GM18502 (cell line): Measurements from ENCODE around the gene CBLL2.
A peak's percentile ranks its signal among the peaks of the same experiment; 100 is the strongest.
"Not testable (repeated sequence)": the region's sequence is repeated elsewhere in the genome, so short reads cannot be mapped to it uniquely, and the experiment has no call there.

Experiments
- ATAC-seq: cut with Tn5 transposase; IDR thresholded peaks from one replicate; pipeline ENCODE4 v1.9.1; 2021; ENCODE audit warnings: mild to moderate bottlenecking; ENCODE audit not compliant: unreplicated experiment, poor library complexity

CBLL2 gene

GRCh38 chrX:22272613-22273012, at the start of gene CBLL2:
Gene CBLL2 (plus strand): TSS chrX:22272913. CDS start chrX:22272992, 79 bp downstream.
- no peak for ATAC-seq

DNA sequence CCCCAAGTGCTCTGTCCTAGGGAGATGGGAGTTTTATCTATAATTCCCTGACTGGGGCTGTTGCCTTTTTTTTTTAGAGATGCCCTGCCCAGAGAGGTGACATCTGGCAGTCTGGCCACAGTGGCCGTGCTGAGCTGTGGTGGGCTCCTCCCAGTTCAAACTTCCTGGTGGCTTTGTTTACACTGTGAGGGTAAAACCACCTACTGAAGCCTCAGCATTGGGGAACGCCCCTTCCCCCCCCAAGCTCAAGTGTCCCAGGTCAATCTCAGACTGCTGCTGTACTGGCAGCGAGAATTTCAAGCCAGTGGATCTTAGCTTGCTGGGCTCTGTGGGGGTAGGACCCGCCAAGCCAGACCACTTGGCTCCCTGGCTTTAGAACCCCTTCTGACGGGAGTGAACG, 38.3 kb upstream of the CBLL2 start:
- ATAC-seq = no peak

GRCh38 chrX:22237479-22237878, 35.2 kb upstream of the CBLL2 start:
- no peak for ATAC-seq

DNA sequence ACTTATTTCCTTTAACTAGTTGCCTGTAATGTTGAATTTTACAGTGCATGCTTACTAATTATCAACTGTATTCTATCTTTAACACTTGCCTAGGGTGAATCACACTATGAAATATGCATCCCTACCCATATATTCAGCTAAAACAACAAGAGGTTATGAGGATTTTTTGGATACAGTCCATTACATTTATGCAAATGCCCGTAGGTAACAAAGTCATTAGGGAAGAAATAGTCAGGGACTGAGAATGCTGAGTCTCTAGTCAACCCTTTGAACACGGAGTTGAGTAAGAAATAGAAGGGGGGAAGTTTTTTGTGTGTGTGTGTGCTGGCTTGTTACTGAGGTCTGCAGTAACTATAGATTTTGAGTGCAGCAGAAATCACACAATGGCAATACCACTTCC, 26.1 kb upstream of the CBLL2 start:
- no peak for ATAC-seq

- no peak for ATAC-seq
Measured at GRCh38 chrX:22247169-22247568, 25.5 kb upstream of the CBLL2 start.

- ATAC-seq = no peak
Measured at GRCh38 chrX:22248401-22248800, 24.3 kb upstream of the CBLL2 start.

DNA sequence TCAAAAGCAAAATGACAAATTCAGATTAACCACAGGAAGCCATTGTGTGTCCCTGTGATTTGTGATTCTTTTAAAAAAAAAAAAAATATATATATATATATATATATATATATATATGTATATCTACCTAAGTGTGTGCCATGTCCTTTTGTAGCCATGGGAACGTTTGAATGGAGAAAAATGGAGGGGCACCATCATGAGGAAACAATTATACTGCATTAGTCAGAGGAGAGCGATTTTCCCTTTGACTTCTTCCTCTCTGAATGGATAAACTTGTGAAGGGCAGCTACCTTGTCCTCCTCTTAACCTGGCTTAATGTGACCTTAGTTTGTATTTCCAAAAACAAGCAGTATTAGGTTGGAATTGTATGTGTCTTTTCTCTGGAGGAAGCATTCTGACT, 23.3 kb upstream of the CBLL2 start:
- ATAC-seq = no peak

DNA sequence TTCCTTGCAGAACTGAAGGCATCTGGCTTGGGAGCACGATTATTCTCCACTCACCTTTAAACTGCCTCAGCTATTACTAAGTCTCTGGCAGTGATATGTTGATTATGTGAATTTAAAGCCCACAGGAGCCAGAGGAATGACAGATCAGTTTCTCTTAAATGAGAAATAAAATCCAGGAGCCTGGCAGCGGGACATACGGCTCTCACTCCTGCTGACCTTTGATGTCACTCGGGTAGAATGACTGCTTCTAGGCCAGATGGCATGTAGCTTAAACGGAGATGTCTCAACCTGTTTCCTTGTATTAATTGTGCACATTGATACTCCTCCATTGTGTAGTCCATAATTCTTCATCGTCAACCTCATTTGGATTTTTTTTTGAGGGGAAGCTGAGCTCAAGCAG, 4.0 kb upstream of the CBLL2 start:
- no peak for ATAC-seq

DNA sequence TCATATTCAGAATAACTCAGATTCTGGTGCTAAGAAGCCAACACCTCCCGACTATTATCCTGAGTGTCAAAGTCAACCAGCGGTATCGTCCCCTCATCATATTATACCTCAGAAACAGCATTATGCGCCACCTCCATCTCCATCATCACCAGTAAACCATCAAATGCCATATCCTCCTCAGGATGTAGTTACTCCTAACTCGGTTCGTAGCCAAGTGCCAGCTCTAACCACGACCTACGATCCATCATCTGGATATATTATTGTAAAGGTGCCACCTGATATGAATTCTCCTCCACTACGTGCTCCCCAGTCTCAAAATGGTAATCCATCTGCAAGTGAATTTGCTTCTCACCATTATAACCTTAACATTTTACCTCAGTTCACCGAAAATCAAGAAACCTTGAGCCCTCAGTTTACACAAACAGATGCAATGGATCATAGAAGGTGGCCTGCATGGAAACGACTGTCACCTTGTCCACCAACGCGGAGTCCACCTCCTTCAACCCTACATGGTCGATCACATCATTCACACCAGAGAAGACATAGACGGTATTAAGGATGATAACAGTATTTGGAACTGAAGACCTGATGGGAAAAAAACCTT, 1.1 kb downstream of the CBLL2 start:
- no peak for ATAC-seq

- no peak for ATAC-seq
Measured at GRCh38 chrX:22276781-22277180, 4.1 kb downstream of the CBLL2 start.

DNA sequence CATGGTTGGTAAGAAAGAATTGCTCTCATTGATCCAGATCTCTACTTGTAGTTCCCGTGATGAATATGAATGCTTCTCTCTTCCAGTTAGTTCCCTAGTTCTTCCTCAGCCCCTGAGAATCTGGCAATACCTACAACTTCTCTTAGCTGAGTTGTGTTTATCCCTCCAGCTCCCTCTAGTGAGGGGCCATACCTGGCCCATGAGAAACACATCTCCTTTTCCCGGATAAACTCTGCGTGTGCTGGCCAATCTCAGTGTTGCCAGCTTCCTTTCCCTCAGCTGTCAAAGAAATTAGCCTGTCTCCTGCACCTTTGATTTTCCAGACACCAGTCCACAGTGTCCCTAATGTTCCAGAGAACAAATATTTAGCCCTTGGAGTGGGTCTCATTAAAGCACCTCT, 5.7 kb downstream of the CBLL2 start:
- ATAC-seq = no peak

DNA sequence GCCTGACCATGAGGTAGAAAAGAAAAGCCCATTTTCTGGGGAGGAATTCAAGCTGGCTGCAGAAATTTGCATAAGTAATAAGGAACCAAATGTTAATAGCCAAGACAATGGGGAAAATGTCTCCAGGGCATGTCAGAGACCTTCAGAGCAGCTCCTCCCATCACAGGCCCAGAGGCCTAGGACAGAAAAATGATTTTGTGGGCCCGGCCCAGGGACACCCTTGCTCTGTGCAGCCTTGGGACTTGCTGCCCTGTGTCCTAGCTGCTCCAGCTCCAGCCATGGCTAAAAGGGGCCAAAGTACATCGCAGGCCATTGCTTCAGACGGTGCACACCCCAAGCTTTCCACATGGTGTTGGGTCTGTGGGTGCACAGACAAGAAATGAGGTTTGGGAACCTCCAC, 16.5 kb downstream of the CBLL2 start:
- not testable (repeated sequence) for ATAC-seq

GRCh38 chrX:22296871-22297270, 24.2 kb downstream of the CBLL2 start:
- ATAC-seq = no peak

GRCh38 chrX:22300130-22300529, 27.4 kb downstream of the CBLL2 start:
- ATAC-seq = peak; percentile 92

DNA sequence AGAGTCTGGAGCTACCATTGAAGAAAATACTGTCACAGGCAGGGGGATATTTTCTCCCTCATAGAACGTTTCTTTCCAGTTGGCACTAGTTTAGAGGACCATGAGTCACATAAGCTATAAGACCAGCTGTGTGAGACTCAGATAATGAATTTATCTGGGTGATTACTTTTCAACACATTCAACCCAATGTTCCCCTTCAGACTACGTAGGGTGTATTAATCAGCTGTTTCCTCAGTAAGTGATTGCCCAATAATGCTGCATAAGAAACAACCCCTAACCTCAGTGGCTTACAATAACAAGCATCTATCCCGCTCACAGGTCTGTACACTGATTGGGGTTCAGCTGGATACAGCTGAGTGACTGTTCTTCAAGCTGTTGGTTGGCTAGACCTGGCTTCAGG, 38.1 kb downstream of the CBLL2 start:
- no peak for ATAC-seq

GRCh38 chrX:22313766-22314165, 41.1 kb downstream of the CBLL2 start:
- no peak for ATAC-seq

GRCh38 chrX:22314211-22314610, 41.5 kb downstream of the CBLL2 start:
- ATAC-seq = no peak

- ATAC-seq = no peak
Measured at GRCh38 chrX:22314692-22315091, 42.0 kb downstream of the CBLL2 start.

DNA sequence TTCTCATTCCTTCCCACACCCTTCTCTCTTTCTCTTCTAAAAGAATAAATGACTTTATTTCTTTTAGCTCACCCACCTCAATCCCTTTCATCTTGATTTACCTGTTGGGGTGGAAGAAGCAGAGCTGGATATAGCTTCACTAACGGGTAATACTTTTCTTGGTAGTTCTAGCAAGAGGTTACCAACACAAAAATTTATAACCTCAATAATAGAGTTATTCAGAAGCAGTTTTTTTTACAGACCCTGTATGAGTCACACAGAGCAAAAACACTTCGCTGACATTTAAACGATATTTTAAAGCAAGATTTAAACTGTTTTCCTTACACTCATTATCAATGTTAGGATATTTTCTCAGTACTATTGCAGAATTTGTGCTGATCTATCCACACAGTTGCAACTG, 42.4 kb downstream of the CBLL2 start:
- ATAC-seq = no peak

DNA sequence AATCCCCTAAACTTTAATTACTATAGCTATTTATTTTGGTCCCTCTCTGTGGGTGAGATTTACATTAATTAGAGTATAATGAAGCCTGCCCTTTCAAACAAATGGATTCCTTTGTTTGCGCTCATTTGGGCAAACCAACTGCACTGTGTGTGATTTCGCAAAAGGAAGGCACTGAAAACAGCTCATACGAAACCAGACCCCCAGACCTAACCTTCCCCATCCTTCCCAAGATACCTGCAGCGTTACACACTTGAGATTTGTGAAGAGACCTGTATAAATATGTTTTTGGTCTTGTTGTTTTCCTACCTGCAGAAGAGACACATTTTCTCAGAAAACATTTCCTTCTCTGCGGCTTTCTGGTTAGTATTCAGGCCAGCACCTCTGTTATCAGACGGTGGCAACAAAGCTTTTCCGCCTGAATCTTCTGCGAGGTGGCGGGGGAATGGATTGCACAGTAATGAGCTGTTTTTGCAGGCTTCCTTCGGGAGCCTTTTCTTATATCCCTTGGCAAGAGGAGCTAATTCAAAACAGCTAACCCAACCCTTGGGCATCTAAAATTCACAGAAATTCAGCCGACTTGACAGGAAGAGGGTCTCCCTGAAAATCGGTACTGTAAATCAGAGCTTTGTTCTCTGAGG, 47.6 kb downstream of the CBLL2 start:
- ATAC-seq = no peak

- ATAC-seq = no peak
Measured at GRCh38 chrX:22323541-22323940, 50.8 kb downstream of the CBLL2 start.
